OCI-LY7 (cell line): ENCODE measurements around the gene ZNF438.

ENCODE experiments used
- EZH2phosphoT487 ChIP-seq: fragments of 200-600 bp; sonication (generic); IDR thresholded peaks from 2 replicates; pipeline ENCODE4 v1.6.1; 2018; ENCODE audit warnings: low read depth, borderline replicate concordance, mild to moderate bottlenecking, mixed run types, antibody characterized with exemption, low read length, moderate library complexity, mixed read lengths
- TF ChIP-seq, protein P1 (sequence below): fragments of 200-600 bp; sonication (generic); conservative IDR thresholded peaks from 2 replicates; pipeline ENCODE4 v1.5.1; 2014; ENCODE audit warnings: mild to moderate bottlenecking, antibody characterized with exemption, low read length, moderate library complexity, mixed read lengths

DNA sequence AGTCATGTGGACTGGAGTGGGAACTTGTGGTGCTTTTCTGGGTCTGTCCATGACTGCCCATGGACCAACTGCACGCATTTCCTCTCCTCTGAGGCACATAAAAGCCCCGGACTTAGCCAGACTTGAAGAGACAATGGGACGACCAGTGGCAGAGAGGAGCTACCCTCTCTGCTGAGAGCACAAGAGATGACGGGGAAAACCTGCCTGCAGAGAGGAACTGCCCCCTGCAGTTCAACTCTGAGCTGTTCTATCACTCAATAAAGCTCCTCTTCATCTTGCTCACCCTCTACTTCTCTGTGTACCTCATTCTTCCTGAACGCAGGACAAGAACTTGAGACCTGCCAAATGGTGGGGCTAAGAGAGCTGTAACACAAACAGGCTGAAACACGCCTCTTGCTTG is 184.5 kb downstream of the ZNF438 start:
- TF ChIP-seq, protein P1, sequence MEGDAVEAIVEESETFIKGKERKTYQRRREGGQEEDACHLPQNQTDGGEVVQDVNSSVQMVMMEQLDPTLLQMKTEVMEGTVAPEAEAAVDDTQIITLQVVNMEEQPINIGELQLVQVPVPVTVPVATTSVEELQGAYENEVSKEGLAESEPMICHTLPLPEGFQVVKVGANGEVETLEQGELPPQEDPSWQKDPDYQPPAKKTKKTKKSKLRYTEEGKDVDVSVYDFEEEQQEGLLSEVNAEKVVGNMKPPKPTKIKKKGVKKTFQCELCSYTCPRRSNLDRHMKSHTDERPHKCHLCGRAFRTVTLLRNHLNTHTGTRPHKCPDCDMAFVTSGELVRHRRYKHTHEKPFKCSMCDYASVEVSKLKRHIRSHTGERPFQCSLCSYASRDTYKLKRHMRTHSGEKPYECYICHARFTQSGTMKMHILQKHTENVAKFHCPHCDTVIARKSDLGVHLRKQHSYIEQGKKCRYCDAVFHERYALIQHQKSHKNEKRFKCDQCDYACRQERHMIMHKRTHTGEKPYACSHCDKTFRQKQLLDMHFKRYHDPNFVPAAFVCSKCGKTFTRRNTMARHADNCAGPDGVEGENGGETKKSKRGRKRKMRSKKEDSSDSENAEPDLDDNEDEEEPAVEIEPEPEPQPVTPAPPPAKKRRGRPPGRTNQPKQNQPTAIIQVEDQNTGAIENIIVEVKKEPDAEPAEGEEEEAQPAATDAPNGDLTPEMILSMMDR, result no peak
- TF ChIP-seq EZH2phosphoT487, result no peak
